ENCODE data around the gene CTSW.
A peak's percentile ranks its signal among the peaks of the same experiment; 100 is the strongest.
"Not testable (repeated sequence)": the region's sequence is repeated elsewhere in the genome, so short reads cannot be mapped to it uniquely, and the experiment has no call there.

Gene CTSW

GRCh38 chr11:65885808-65886536 lies 6.3 kb downstream of the CTSW start:
- no peak for DNase-seq (ENCODE audit: low read depth)

- DNase-seq (ENCODE audit: low read depth): no peak
Measured at GRCh38 chr11:65886826-65887722, 7.4 kb downstream of the CTSW start.

- peak; percentile 13 for DNase-seq (ENCODE audit: low read depth)
Measured at GRCh38 chr11:65887723-65888162, 8.1 kb downstream of the CTSW start.

- DNase-seq (ENCODE audit: low read depth): peak; percentile 90
Measured at GRCh38 chr11:65888163-65888814, 8.7 kb downstream of the CTSW start, which contains the start of gene FIBP. Gene FIBP, minus strand, starts transcription at chr11:65888471. Its CDS starts 53 bp downstream, at chr11:65888418.

GRCh38 chr11:65890324-65891218 lies 10.9 kb downstream of the CTSW start, which contains the start of gene CCDC85B:
Gene CCDC85B, plus strand, starts transcription at chr11:65890673. Its CDS starts 111 bp downstream, at chr11:65890784.
- DNase-seq (ENCODE audit: low read depth): peak; percentile 99

- DNase-seq (ENCODE audit: low read depth): peak; percentile 51
Measured at GRCh38 chr11:65891219-65892136, 11.8 kb downstream of the CTSW start.

- not testable (repeated sequence) for DNase-seq (ENCODE audit: low read depth)
Measured at GRCh38 chr11:65892137-65892540, 12.5 kb downstream of the CTSW start.

DNA sequence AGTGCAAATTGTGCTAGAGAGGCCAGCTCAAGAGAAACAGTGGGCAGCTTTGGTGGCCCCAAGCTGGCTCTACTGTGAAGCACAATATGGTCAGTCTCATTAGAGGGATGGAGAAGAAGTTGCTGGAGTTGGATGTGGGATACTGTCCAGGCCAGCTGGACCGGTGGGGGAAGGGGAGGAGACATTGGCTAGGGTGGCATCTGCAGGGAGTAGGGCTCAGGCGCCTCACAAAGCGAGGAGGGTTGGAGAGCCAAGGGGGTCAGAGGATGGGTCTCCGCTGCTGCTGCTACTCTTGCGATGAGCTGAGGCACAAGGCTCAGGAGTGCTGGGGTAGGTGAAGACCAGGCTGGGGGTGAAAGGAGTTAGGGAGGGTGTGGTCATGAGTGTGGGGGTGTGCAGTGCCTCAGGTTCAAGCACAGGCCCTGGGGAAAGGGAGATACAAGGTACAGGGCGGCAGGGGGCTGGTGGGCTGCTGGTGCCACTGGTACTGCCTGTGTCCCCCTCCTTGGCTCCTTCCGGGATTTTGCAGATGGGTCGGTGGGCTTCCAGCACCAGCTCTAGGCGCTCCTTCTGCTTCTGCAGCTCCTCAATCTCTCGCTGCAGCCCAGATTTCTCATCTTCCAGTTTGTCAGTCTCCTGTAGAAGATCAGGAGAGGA lies 13.2 kb downstream of the CTSW start:
- no peak for DNase-seq (ENCODE audit: low read depth)

DNA sequence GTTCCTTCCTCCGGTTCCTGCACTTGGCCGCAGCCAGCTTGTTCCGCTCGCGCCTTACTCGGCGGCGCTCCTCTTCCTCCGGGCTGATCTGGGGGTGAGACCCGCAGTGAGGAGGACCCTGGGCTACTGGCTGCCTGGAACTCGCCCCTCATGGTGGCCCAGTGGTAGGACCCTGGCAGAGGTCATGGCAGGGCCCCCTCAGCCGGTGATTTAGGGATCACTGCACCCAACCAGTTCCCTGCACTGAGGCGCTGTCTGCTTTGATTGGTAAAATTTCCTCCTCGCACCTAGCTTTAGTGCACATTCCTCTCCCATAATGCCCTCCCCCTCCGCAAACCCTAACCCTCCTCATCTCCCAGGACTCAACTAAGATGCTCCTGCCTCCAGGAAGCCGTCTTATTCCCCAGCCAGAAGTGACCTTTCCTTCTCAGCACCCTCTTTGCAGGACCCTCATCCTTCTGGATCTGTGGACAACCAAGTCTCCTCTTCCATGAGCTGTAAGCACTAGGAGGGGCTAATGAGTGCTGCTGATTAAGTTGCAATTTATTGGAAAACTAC lies 14.5 kb downstream of the CTSW start:
- DNase-seq (ENCODE audit: low read depth): no peak

- no peak for DNase-seq (ENCODE audit: low read depth)
Measured at GRCh38 chr11:65895482-65895981, 15.9 kb downstream of the CTSW start.

GRCh38 chr11:65896034-65896999 lies 16.7 kb downstream of the CTSW start:
- no peak for DNase-seq (ENCODE audit: low read depth)

- no peak for DNase-seq (ENCODE audit: low read depth)
Measured at GRCh38 chr11:65897020-65897471, 17.4 kb downstream of the CTSW start.

DNA sequence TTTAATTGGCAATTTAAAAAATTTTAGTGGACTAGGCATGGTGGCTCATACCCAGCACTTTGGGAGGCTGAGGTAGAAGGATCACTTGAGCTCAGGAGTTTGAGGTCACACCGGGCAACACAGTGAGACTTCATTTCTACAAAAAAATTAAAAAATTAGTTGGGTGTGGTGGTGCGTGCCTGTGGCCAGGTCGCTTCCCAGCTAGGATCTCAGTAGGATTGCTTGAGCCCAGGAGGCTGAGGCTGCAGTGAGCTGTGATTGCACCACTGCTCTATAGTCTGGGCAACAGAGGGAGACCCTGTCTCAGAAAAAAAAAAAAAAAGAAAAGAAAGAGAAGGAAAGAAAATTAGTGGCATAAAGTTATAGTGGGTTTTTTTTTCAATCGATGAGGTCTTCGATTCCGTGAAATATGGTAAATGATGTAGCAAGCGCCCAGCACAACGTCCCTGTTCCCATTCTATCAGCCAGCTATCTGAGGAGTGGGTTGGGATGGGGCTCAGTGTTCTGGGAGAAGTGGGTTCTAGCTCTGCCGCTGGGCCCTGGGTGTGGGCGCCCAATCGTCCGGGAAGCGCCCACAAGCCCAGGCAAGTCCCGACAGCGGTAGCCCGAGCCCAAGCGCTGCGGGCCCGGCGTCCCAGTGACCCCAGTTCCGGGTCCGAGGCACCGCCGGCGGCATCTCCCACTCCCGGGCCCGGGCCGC lies 19.2 kb downstream of the CTSW start:
- DNase-seq (ENCODE audit: low read depth): no peak

DNA sequence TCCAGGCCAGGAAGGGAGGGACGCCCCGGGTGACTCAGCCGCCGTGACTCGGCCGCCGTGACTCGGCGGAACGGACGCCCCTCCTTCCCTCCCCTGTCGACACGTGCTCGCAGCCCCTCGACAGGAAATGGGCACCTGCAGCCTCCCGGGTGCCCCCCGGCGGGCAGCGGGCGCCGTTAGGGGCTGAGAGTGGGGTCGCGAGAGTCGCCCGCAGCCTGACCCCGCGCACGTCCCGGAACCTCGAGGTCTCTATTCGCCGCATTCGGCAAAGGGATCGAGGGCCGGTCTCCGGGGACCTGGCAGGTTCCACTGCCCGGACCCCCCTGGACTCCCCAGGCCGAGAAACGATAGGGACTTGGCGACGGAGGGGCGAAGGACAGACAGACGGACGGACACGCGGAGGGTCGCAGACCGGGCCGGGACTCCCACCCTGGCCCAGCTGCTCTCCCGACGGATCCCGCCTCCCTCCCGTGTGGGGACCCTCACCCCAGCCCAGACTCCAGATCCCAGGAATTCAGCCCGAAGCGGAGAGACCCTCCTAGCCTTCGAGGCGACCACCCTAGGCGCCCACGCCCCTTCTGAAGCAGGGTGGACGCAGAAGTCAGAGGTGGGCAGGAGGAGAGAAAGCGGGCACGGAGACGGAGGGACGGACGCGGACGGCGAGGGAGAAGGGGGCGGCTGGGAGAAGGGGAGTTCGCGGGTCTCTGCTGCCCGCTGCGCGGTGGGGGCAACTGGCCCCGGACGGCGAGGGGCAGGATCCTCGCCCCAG lies 19.9 kb downstream of the CTSW start:
- peak; percentile 77 for DNase-seq (ENCODE audit: low read depth)

- peak; percentile 94 for DNase-seq (ENCODE audit: low read depth)
Measured at GRCh38 chr11:65900125-65900898, 20.7 kb downstream of the CTSW start, which contains the start of gene FOSL1. Gene FOSL1, minus strand, starts transcription at chr11:65900388. Its CDS starts 49 bp downstream, at chr11:65900339.

DNA sequence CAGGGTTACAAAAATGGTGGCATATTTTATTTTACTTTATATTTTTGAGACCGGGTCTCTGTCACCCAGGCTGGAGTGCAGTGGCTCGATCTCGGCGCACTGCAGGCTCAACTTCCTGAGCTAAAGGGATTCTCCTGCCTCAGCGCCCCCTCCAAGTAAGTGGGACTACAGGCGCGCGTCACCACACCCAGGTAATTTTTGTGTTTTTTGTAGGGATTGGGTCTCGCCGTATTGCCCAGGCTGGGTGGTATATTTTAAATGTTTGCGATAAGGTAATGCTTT lies 21.2 kb downstream of the CTSW start:
- DNase-seq (ENCODE audit: low read depth): no peak

Measured in stimulated activated CD4-positive, alpha-beta T cell treated with anti-CD3 and anti-CD28 coated beads, Interleukin-2, amount 100 ng/mL, for 4 hours (primary cell).